K562 (cell line): ENCODE measurements around the gene USB1.

ENCODE experiments used
- L3MBTL2 ChIP-seq: fragments of 450-650 bp; IDR thresholded peaks from 2 replicates; pipeline ENCODE4 v1.6.1; 2016; ENCODE audit warnings: mild to moderate bottlenecking, moderate library complexity
- NR3C1 ChIP-seq: sonication (generic); formaldehyde crosslinking; IDR thresholded peaks from 2 replicates; pipeline ENCODE4 v1.8.1; 2022; ENCODE audit warnings: missing genetic modification reagents
- SETDB1 ChIP-seq: IDR thresholded peaks from one replicate; pipeline ENCODE4 v1.6.1; 2012; ENCODE audit warnings: low read length, control low read depth, inconsistent platforms
- TF ChIP-seq, protein P1 (sequence below): fragments of 150-350 bp; conservative IDR thresholded peaks from 2 replicates; pipeline ENCODE4 v1.6.1; 2014; ENCODE audit warnings: low read length

DNA sequence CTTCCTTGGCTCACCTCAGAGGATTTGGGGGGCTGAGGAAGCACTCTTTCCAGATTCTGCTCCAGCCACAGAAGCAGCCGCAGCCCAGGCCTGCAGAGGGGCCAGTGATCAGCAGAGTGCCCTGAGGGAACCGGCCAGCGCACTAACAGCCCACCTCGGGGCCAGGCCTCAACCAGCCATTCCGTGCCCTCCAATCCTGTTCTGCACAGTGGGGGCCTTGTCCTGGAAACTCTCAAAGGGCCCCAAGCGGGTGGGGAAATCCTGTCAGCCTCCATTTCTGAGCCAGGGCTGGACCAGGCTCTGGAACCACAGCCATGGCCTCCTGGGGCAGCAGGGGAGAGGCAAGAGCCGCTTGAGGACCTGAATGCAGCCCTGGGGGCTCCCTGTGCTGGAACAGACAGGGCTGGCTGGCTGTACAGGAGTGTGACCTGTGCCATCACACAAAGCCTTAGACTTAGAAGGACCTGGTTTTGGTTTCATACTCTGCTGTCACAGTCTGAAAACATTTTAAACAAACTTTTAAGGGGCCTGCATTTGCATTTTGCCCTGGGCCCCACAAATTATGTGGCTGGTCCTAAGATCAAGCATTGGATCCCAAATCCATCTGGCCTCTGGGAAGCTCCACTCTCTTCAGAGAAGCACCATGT is 40.3 kb upstream of the USB1 start:
- no peak for TF ChIP-seq SETDB1
- TF ChIP-seq, protein P1, sequence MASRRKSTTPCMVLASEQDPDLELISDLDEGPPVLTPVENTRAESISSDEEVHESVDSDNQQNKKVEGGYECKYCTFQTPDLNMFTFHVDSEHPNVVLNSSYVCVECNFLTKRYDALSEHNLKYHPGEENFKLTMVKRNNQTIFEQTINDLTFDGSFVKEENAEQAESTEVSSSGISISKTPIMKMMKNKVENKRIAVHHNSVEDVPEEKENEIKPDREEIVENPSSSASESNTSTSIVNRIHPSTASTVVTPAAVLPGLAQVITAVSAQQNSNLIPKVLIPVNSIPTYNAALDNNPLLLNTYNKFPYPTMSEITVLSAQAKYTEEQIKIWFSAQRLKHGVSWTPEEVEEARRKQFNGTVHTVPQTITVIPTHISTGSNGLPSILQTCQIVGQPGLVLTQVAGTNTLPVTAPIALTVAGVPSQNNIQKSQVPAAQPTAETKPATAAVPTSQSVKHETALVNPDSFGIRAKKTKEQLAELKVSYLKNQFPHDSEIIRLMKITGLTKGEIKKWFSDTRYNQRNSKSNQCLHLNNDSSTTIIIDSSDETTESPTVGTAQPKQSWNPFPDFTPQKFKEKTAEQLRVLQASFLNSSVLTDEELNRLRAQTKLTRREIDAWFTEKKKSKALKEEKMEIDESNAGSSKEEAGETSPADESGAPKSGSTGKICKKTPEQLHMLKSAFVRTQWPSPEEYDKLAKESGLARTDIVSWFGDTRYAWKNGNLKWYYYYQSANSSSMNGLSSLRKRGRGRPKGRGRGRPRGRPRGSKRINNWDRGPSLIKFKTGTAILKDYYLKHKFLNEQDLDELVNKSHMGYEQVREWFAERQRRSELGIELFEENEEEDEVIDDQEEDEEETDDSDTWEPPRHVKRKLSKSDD: no peak
- TF ChIP-seq NR3C1 (CRISPR knock-in tag): no peak
- TF ChIP-seq L3MBTL2: no peak
